GM19193 (cell line): Measurements from ENCODE around the gene ECHS1.

Source experiments
- POLR2A ChIP-seq: IDR thresholded peaks from 4 replicates; pipeline ENCODE4 v1.6.1; 2011; ENCODE audit not compliant: insufficient read depth, insufficient read length; ENCODE audit errors: extremely low read depth

The ECHS1 gene

GRCh38 chr10:133373174-133374090 is at the start of gene ECHS1:
ECHS1 (minus strand) TSS chr10:133373354; CDS start chr10:133373333, 21 bp downstream.
- peak; percentile 86 for TF ChIP-seq POLR2A

DNA sequence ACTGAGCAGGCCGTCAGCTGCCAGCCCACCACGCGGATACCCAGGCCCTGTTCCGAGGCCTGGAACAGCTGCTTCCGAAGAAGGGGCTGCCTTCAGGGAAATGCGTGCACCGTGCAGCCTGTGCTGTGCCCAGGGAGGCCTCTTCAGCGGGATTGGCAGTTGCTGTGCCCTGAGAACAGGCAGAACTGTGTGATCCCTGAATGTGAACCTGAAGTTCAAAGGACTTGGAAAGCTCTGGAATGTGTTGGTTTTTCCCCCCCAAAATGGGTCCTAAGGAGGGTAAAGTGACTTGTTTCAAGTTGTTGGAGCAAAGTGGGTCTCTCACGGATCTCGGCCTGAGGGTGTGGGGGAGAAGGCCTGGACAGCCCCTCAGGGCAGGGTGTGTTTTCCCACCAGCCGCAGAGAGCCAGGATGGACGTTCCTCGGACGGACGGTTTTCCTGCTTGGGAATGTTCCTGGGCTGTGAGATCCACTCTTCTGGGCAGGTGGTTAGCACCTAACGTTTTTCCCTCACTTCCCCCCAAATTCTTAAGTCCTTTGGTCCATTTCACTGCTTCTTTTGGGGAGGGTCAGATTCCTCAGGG is 49.2 kb upstream of the ECHS1 start:
- TF ChIP-seq POLR2A: no peak

- no peak for TF ChIP-seq POLR2A
These were observed 48.4 kb upstream of the ECHS1 start for GRCh38 chr10:133421336-133422222.

- no peak for TF ChIP-seq POLR2A
These were observed 47.4 kb upstream of the ECHS1 start for GRCh38 chr10:133420579-133420978.

GRCh38 chr10:133420028-133420427 is 46.9 kb upstream of the ECHS1 start:
- no peak for TF ChIP-seq POLR2A

DNA sequence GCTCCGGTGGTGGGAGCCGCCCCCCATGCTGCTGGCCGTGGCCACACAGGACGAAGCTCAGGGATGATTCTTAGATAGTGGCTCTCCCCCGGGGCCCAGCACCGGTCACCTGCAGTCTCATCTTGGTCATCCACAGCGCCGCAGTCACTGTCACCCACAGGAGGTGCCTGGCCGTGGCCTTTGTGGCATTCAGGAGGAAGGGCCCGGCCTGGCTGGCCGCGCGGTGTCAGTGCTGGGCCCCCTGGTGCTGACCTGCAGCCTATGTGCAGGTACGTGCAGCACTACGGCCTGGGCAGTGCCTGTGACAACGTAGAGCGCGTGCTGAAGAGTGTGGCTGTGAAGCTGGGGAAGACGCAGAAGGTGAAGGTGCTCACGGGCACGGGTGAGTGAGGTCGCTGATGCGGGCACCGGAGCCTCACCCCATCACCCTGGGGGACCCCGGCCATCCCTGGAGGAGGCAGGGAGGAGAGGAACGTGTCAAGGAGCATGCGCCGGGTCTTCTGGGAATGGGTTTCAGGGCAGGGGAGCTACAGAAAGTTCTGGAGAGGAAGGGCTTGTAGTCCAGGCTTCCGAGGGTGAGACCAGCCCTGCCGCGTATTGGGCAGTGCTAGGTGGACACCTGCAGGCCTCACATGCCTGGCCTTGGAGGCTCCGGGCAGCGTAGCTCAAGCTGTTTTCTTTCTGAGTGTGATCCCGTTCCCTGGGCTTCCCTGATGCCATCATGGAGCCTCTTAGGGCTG is 46.2 kb upstream of the ECHS1 start:
- no peak for TF ChIP-seq POLR2A

GRCh38 chr10:133418289-133418993 is 45.3 kb upstream of the ECHS1 start:
- no peak for TF ChIP-seq POLR2A

- TF ChIP-seq POLR2A: no peak
These were observed 42.6 kb upstream of the ECHS1 start for GRCh38 chr10:133415752-133416151.

GRCh38 chr10:133412381-133412711 is 39.2 kb upstream of the ECHS1 start:
- TF ChIP-seq POLR2A: no peak

DNA sequence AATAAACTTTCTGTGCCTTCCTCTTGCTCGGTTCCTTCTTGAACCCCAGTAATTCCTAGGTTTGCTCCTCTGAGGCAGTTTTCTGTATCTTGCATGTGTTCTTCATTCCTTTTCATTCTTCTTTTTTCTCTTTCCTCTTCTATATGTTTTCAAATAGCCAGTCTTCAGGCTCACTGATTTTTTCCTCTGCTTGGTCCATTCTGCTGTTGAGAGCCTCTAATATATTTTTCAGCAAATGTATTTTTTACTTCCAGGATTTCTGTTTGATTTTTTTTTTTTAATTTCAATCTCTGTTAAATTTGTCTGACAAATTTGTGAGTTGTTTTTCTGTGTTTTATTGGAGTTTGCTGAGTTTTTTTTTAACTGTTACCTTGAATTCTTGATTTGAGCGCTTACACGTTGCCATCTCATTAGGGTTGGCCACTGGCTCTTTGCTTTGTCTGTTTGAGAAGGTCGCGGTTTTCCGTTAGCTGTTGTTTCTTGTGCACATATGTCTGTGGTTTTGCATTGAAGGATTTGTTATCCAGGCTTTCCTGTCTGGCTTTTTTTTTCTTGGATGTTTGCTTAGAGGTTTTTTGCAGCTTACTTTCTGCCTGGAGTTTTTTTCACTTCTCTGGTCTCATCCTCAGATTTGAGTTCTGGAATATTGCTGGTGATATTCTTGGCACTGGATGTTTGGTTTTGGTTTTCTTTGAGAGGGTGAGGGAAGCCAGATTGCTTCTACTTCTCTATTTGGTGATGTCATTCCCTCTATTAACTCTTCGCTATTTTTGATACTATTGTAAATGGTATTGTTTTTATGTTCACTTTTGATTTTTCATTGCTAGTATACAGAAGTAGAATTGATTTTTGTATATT is 38.6 kb upstream of the ECHS1 start:
- TF ChIP-seq POLR2A: no peak

GRCh38 chr10:133405844-133406527 is 32.8 kb upstream of the ECHS1 start:
- TF ChIP-seq POLR2A: no peak

- no peak for TF ChIP-seq POLR2A
These were observed 32.1 kb upstream of the ECHS1 start for GRCh38 chr10:133405272-133405671.
